ENCODE measurements around the gene COQ2.
"Not testable (repeated sequence)": the region's sequence is repeated elsewhere in the genome, so short reads cannot be mapped to it uniquely, and the experiment has no call there.

The COQ2 gene, protein sequence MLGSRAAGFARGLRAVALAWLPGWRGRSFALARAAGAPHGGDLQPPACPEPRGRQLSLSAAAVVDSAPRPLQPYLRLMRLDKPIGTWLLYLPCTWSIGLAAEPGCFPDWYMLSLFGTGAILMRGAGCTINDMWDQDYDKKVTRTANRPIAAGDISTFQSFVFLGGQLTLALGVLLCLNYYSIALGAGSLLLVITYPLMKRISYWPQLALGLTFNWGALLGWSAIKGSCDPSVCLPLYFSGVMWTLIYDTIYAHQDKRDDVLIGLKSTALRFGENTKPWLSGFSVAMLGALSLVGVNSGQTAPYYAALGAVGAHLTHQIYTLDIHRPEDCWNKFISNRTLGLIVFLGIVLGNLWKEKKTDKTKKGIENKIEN

DNA sequence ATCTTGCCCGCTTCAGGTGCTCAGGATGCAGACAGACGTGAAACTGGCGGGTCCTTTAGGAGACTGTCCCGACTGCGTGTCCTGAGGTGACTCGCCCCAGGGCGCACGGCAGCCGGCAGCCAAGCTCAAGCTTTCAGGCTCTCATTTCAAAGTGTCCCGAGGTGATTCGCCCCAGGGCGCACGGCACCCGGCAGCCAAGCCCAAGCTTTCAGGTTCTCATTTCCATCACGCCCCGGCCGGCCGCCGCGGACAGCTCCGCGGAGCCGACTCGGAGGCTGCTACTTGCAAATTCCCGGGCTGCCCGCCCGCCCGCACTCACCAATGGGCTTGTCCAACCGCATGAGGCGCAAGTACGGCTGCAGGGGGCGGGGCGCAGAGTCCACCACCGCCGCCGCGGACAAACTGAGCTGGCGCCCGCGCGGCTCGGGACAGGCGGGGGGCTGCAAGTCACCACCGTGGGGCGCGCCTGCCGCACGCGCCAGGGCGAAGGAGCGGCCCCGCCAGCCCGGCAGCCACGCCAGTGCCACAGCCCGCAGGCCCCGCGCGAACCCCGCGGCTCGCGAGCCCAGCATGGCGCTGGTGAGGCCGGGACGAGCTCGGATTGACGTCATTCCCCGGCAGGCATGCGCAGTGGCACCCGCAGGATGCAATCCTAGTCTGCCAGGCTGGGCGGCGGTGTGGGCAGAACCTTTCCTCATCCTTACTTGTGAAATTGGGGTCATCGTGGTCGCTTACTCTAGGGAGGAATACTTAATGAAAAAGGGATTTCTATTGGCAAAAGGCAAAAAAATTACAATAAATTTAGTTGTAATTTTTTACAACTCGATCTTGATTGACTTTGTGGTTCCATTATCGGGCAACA, at the start of gene COQ2:
TSS of gene COQ2 (minus strand) at position 606 of the 862 bp plus-strand sequence. CDS start at position 572, 34 bp downstream.
- peaks cover 0 to 15% (median 0%) of the 10 kb centered on the region in 11 experiments; a peak in 5 of 22 replicates for H3K36me3 ChIP-seq
- H3K27me3 ChIP-seq = no peaks in the 10 kb centered on the region
- peak within 1 kb of the TSS; percentile 89 to 97 (median 94) for H3K27ac ChIP-seq
- H4K20me1 ChIP-seq = peaks cover 0 to 25% (median 9%) of the 10 kb centered on the region in 11 experiments; a peak in 9 of 22 replicates
- peak in 2 of 11 experiments; percentile 40 to 66; a peak in 1 of 22 replicates for TF ChIP-seq Cebpa-rat (IDR thresholded peaks at IDR 0.05)
- H3K4me3 ChIP-seq = peak within 1 kb of the TSS; percentile 65 to 86 (median 74)
- peak within 1 kb of the TSS; percentile 76 to 97 (median 92) for H3K4me2 ChIP-seq
- H3K9me3 ChIP-seq (replicated peaks in 1 of 11) = peaks cover 0 to 4% (median 3%) of the 10 kb centered on the region in 11 experiments; a peak in 8 of 22 replicates
- H3K4me1 ChIP-seq = peaks cover 35 to 63% (median 47%) of the 10 kb centered on the region in 10 experiments
- H3K9ac ChIP-seq = peak within 1 kb of the TSS; percentile 90 to 94 (median 91)

DNA sequence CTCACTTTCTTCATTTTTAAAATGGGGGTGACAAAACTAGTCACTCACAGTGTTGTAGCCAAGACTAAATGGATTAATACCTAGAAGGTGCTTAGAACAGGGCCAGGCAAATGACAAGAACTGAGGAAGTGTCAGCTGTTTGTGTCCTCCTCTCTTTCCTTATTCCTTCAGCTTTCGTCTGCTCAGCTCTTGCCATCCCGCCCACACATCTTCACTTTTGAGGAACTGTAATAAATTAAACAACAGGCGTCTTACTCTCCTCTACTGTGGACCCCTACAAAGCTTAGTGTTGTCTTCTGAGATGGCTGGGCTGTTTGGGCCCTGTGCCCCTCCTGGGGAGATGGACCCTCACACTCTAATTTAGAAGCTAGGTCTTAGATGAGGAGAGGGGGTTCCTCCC, 47.4 kb upstream of the COQ2 start:
- peak overlapping the region in 7 of 11 experiments; percentile 0 to 84 (median 60); a peak in 8 of 22 replicates for H3K9ac ChIP-seq
- peaks cover 0 to 16% (median 0%) of the 10 kb centered on the region in 11 experiments; a peak in 2 of 22 replicates for H3K9me3 ChIP-seq (replicated peaks in 1 of 11)
- H3K36me3 ChIP-seq = peaks cover 0 to 62% (median 45%) of the 10 kb centered on the region in 11 experiments; a peak in 16 of 22 replicates
- H3K27ac ChIP-seq = peak overlapping the region in 7 of 11 experiments; percentile 1 to 69 (median 58); a peak in 10 of 22 replicates
- H3K4me1 ChIP-seq = peaks cover 30 to 91% (median 84%) of the 10 kb centered on the region in 10 experiments
- peaks cover 0 to 14% (median 0%) of the 10 kb centered on the region in 11 experiments; a peak in 4 of 22 replicates for H3K27me3 ChIP-seq
- TF ChIP-seq Cebpa-rat (IDR thresholded peaks at IDR 0.05) = no peak
- H4K20me1 ChIP-seq = no peaks in the 10 kb centered on the region
- peak overlapping the region in 6 of 10 experiments; percentile 81 to 99 (median 96); a peak in 10 of 20 replicates for H3K4me3 ChIP-seq
- peak overlapping the region in 9 of 11 experiments; percentile 52 to 100 (median 95); a peak in 18 of 22 replicates for H3K4me2 ChIP-seq

DNA sequence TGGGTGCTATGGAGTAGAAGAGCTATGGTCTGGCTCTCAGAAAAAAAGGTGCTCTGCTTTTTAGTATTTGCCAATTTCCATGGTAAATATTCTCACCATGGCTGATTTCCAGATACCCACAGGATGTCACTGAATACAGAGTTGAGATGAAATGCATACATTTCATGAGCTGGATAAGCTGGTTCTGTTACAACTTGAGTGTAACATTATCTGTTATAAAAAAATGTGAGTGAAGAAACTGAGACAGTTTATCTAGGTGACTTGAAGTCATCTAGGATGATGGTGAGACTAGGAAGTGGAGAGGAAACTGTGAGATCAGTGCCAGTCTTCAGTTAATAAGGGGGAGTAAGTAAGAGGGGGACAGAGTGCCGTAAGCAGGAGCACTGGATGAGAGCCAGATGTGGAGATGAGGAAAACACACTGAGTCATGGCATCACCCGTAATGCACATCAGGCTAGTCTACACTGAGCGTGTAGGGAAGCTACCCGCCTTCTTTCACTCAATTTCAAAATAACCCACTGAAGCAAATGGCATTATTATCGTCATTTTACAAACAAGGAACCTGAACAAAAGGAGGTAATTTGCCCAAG, 45.0 kb upstream of the COQ2 start:
- peak overlapping the region in 5 of 11 experiments; percentile 8 to 55 (median 23); a peak in 6 of 22 replicates for H3K27ac ChIP-seq
- H3K4me3 ChIP-seq = peak overlapping the region in 2 of 10 experiments; percentile 33 to 41; a peak in 4 of 20 replicates
- peaks cover 18 to 93% (median 82%) of the 10 kb centered on the region in 10 experiments for H3K4me1 ChIP-seq
- H3K9me3 ChIP-seq (replicated peaks in 1 of 11) = peaks cover 0 to 17% (median 0%) of the 10 kb centered on the region in 11 experiments; a peak in 2 of 22 replicates
- peaks cover 0 to 14% (median 0%) of the 10 kb centered on the region in 11 experiments; a peak in 4 of 22 replicates for H3K27me3 ChIP-seq
- H3K36me3 ChIP-seq = peaks cover 0 to 82% (median 60%) of the 10 kb centered on the region in 11 experiments; a peak in 16 of 22 replicates
- H3K4me2 ChIP-seq = peak overlapping the region in 9 of 11 experiments; percentile 1 to 100 (median 63); a peak in 15 of 22 replicates
- no peak overlapping the region for H3K9ac ChIP-seq
- H4K20me1 ChIP-seq = no peaks in the 10 kb centered on the region
- no peak for TF ChIP-seq Cebpa-rat (IDR thresholded peaks at IDR 0.05)

DNA sequence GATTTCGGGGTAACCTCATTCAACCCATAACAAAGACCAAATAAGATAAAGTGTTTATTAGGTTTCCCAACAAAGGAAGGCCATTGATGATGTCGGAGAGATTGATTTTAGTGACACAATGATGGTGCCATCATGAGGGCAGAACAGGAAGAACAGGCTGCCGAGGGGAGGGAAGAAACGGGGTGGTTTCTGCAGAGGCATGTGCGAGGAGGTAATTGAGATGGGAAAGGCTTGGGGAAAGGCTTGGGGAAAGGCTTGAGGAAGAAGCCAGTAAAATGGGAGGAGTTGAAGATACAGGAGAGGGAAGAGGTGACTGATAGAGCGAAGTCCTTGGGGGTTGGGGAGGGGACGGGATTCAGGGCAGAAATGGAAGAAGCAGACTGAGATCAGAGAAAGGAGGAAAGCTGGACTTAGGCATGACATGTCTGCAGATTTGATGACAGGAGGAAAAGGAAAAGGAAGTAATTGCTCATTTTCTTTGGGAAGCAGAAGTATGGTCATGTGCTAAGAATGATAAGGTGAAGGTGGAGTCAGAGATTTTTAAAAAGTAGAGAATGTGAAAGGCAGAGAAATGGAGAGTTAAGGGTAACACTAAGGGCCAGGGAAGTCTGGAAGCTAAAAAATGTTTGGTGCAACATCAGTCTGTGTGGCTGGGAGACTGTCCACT, 44.1 kb upstream of the COQ2 start:
- 0 out of 22 replicates have a peak overlapping the region, but pooled peaks of 1 of the 11 experiments have one; percentile 2 for H3K9ac ChIP-seq
- peaks cover 0 to 6% (median 0%) of the 10 kb centered on the region in 11 experiments; a peak in 2 of 22 replicates for H3K27me3 ChIP-seq
- H3K36me3 ChIP-seq = peaks cover 0 to 90% (median 60%) of the 10 kb centered on the region in 11 experiments; a peak in 16 of 22 replicates
- H3K9me3 ChIP-seq (replicated peaks in 1 of 11) = peaks cover 0 to 17% (median 0%) of the 10 kb centered on the region in 11 experiments; a peak in 2 of 22 replicates
- H3K4me3 ChIP-seq = peak overlapping the region in 2 of 10 experiments; percentile 22 to 27; a peak in 2 of 20 replicates
- H3K27ac ChIP-seq = peak overlapping the region in 3 of 11 experiments; percentile 8 to 55 (median 19); a peak in 5 of 22 replicates
- peaks cover 9 to 100% (median 85%) of the 10 kb centered on the region in 10 experiments; a peak in 19 of 20 replicates for H3K4me1 ChIP-seq
- peak overlapping the region in 9 of 11 experiments; percentile 39 to 100 (median 63); a peak in 17 of 22 replicates for H3K4me2 ChIP-seq
- no peaks in the 10 kb centered on the region for H4K20me1 ChIP-seq
- TF ChIP-seq Cebpa-rat (IDR thresholded peaks at IDR 0.05) = no peak

DNA sequence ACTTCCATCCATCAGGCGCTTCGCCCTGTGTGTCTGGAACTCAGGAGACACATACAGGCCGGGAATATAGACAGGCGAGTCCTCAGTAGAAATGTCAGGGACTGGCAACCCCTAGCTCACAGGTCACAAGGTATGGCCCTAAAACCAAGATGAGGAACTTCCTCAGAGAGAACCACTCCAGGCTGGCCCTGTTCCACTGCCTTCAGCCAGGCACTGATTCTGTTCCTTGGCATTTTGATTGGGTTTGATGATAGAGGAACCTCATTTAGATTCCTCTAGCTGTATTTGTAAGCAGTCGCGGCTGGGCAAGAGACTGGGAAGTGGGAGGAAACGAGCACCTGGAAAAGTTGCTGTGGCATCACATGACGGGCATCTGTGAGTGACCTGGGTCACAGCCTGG, 41.9 kb upstream of the COQ2 start:
- no peak for TF ChIP-seq Cebpa-rat (IDR thresholded peaks at IDR 0.05)
- no peaks in the 10 kb centered on the region for H3K27me3 ChIP-seq

DNA sequence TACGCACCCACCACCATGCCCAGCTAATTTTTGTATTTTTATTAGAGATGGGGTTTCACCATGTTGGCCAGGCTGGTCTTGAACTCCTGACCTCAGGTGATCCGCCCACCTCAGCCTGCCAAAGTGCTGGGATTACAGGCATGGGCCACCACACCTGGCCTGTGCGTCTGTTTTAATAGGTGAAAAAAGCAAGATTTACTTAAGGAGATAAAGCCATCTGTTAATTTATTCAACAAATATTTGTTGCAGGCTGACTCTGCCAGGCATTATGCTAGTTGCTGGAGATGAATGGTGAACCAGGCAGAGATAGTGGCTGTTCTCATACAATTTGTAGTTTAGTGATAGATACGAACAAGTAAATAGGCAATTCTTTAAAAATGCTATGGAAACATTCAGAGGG, 40.7 kb upstream of the COQ2 start:
- H3K9ac ChIP-seq, H3K27me3 ChIP-seq, H4K20me1 ChIP-seq, H3K4me3 ChIP-seq: not testable (repeated sequence)
- Histone ChIP-seq H3K4me2 (peak overlapping the region in 4 of 11 experiments; percentile 62 to 100 (median 96); a peak in 7 of 22 replicates), H3K4me1 (peaks cover 23 to 100% (median 90%) of the 10 kb centered on the region in 10 experiments), H3K9me3 (replicated peaks in 1 of 11) (peaks cover 0 to 17% (median 0%) of the 10 kb centered on the region in 11 experiments; a peak in 2 of 22 replicates), H3K27ac (peak overlapping the region in 3 of 11 experiments; percentile 1 to 45 (median 20); a peak in 3 of 22 replicates), H3K36me3 (peaks cover 0 to 84% (median 55%) of the 10 kb centered on the region in 11 experiments; a peak in 17 of 22 replicates)

More for the DNA sequence above, 41.9 kb upstream of the COQ2 start:
- Histone ChIP-seq H3K27ac (peak overlapping the region in 8 of 11 experiments; percentile 9 to 57 (median 32); a peak in 12 of 22 replicates), H3K4me2 (peak overlapping the region in 8 of 11 experiments; percentile 49 to 100 (median 67); a peak in 17 of 22 replicates), H3K36me3 (peaks cover 0 to 90% (median 63%) of the 10 kb centered on the region in 11 experiments; a peak in 17 of 22 replicates), H3K4me3 (no peak overlapping the region), H3K4me1 (peaks cover 14 to 100% (median 86%) of the 10 kb centered on the region in 10 experiments; a peak in 19 of 20 replicates), H3K9ac (no peak overlapping the region), H4K20me1 (no peaks in the 10 kb centered on the region), H3K9me3 (replicated peaks in 1 of 11) (peaks cover 0 to 17% (median 0%) of the 10 kb centered on the region in 11 experiments; a peak in 2 of 22 replicates)

DNA sequence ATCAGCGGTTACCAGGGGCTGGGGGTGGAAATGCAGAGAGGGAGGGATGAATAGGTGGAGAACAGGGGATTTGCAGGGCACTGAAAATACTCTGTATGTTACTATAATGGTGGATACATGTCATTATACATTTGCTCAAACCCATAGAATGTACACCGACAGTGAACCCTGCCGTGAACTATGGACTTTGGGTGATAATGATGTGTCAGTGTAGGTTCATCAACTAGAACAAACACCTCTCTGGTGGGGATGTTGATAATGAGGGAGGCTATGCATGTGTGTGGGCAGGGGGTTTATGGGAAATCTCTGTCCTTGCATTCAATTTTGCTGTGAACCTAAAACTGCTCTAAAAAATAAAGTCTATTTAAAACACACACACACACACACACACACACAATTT, 38.5 kb upstream of the COQ2 start:
- no peaks in the 10 kb centered on the region for H4K20me1 ChIP-seq
- peaks cover 9 to 84% (median 60%) of the 10 kb centered on the region in 11 experiments; a peak in 21 of 22 replicates for H3K36me3 ChIP-seq
- 0 out of 20 replicates have a peak overlapping the region, but pooled peaks of 3 of the 10 experiments have one; percentile 5 to 49 (median 18) for H3K4me3 ChIP-seq
- TF ChIP-seq Cebpa-rat (IDR thresholded peaks at IDR 0.05) = no peak
- H3K4me1 ChIP-seq = peaks cover 36 to 100% (median 91%) of the 10 kb centered on the region in 10 experiments
- peak overlapping the region in 9 of 11 experiments; percentile 84 to 100 (median 91); a peak in 18 of 22 replicates for H3K4me2 ChIP-seq
- H3K9me3 ChIP-seq (replicated peaks in 1 of 11) = peaks cover 0 to 31% (median 0%) of the 10 kb centered on the region in 11 experiments; a peak in 5 of 22 replicates
- peak overlapping the region; percentile 69 to 98 (median 95); a peak in 19 of 22 replicates for H3K27ac ChIP-seq
- H3K9ac ChIP-seq = peak overlapping the region in 8 of 11 experiments; percentile 43 to 86 (median 75); a peak in 7 of 22 replicates
- no peaks in the 10 kb centered on the region for H3K27me3 ChIP-seq
